BLaER1 (cell line): ENCODE measurements around the gene OSBP.
"Not testable (repeated sequence)": the region's sequence is repeated elsewhere in the genome, so short reads cannot be mapped to it uniquely, and the experiment has no call there.

Experiments
- H3K27ac ChIP-seq: shearing (Covaris generic); formaldehyde crosslinking; 2 replicates; pipeline ENCODE4 v1.8.1; 2022
- H3K27me3 ChIP-seq: shearing (Covaris generic); formaldehyde crosslinking; 2 replicates; pipeline ENCODE4 v1.8.1; 2022
- H3K36me3 ChIP-seq: shearing (Covaris generic); formaldehyde crosslinking; 2 replicates; pipeline ENCODE4 v1.8.1; 2022
- H3K4me1 ChIP-seq: shearing (Covaris generic); formaldehyde crosslinking; 2 replicates; pipeline ENCODE4 v1.8.1; 2022
- H3K4me2 ChIP-seq: shearing (Covaris generic); formaldehyde crosslinking; 2 replicates; pipeline ENCODE4 v1.8.1; 2022
- H3K4me3 ChIP-seq: shearing (Covaris generic); formaldehyde crosslinking; 2 replicates; pipeline ENCODE4 v1.8.1; 2022
- H3K9ac ChIP-seq: shearing (Covaris generic); formaldehyde crosslinking; 2 replicates; pipeline ENCODE4 v1.8.1; 2022
- H3K9me3 ChIP-seq: shearing (Covaris generic); formaldehyde crosslinking; 2 replicates; pipeline ENCODE4 v1.8.1; 2022
- H4K20me1 ChIP-seq: shearing (Covaris generic); formaldehyde crosslinking; 2 replicates; pipeline ENCODE4 v1.8.1; 2022
- Cebpa-rat ChIP-seq: shearing (Covaris generic); IDR thresholded peaks from 2 replicates; pipeline ENCODE4 v1.8.1; 2022

The OSBP gene

DNA sequence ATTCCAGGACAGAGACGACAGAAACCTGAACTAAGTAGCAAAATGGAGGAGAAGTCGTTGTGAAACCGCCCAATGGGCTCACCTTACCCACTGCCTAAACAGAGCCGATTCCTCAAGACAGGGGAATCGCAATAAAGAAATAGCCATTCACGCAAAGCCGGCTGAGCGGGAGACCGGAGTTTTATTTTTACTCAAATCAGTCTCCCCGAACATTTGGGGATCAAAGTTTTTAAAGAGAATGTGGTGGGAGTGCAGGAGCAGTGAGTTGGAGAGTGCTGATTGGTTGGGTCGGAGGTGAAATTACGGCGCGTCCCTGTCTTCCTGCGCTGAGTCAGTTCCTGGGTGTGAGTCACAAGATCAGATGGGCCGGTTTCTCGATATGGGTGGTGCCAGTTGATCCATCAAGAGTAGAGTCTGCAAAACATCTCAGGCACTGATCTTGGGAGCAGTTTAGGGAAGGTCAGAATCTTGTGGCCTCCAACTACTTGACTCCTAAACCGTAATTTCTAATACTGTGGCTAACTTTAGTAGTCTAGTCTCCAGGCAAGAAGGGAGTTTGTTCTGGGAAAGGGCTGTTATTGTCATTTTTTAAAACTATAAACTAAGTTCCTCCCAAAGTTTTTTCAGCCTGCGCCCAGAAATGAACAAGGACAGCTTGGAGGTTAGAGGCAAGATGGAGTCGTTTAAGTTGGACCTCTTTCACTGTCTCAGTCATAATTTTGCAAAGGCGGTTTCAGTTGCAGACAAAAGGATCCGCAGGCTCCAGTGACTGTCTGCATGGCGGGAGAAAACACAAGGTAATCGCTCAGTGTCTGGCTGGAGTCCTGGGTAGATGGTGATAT, 70.2 kb downstream of the OSBP start:
- no peak overlapping the region for H3K4me3 ChIP-seq
- no peaks in the 10 kb centered on the region for H3K27me3 ChIP-seq
- no peak for TF ChIP-seq Cebpa-rat
- no peak overlapping the region for H3K9ac ChIP-seq
- H4K20me1 ChIP-seq, result no peaks in the 10 kb centered on the region
- H3K36me3 ChIP-seq, result no peaks in the 10 kb centered on the region
- H3K4me2 ChIP-seq, result no peak overlapping the region
- H3K27ac ChIP-seq, result no peak overlapping the region
- H3K4me1 ChIP-seq, result peaks cover 12% of the 10 kb centered on the region
- no peaks in the 10 kb centered on the region for H3K9me3 ChIP-seq

- Histone ChIP-seq H3K9me3 (no peaks in the 10 kb centered on the region), H3K36me3 (no peaks in the 10 kb centered on the region), H3K27me3 (no peaks in the 10 kb centered on the region), H3K4me2 (no peak overlapping the region), H3K4me3 (no peak overlapping the region), H3K4me1 (peaks cover 12% of the 10 kb centered on the region), H4K20me1 (no peaks in the 10 kb centered on the region), H3K27ac (no peak overlapping the region), H3K9ac (no peak overlapping the region)
- TF ChIP-seq Cebpa-rat, result no peak
Observed at GRCh38 chr11:59544869-59545178, 70.8 kb downstream of the OSBP start.

- not testable (repeated sequence) for H3K27ac ChIP-seq, H3K27me3 ChIP-seq, H3K36me3 ChIP-seq, H3K9ac ChIP-seq, H3K4me3 ChIP-seq, H3K4me1 ChIP-seq, H3K9me3 ChIP-seq, H3K4me2 ChIP-seq, H4K20me1 ChIP-seq
Observed at GRCh38 chr11:59543713-59544112, 71.9 kb downstream of the OSBP start.

- no peak for TF ChIP-seq Cebpa-rat
- Histone ChIP-seq H3K36me3 (no peaks in the 10 kb centered on the region), H3K4me3 (no peak overlapping the region), H3K9ac (no peak overlapping the region), H3K27ac (no peak overlapping the region), H3K4me2 (no peak overlapping the region), H3K4me1 (peaks cover 6% of the 10 kb centered on the region; the same call in 1 of the 2 replicates), H3K27me3 (no peaks in the 10 kb centered on the region), H4K20me1 (no peaks in the 10 kb centered on the region), H3K9me3 (no peaks in the 10 kb centered on the region)
Observed at GRCh38 chr11:59542142-59542810, 73.3 kb downstream of the OSBP start.

DNA sequence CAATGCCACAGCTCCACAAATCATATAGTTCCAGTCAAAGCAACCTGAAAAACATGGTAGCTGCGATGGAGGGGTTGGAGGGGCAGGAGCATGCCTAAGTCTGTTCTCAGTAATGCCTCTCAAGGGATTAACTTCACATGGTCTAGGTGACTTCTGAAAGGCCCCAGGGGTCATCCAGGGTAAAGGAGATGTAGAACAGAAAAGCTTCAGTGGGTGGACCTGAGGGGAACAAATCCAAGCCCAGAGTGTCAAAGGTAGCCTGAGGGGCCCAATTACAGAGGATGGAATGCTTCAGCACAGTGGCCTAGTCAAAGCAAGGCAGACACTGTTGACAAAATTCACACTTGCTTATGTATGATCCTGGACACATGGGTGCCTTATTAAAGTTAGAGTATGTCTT, 80.9 kb downstream of the OSBP start:
- peaks cover 11% of the 10 kb centered on the region for H3K4me1 ChIP-seq
- no peaks in the 10 kb centered on the region for H3K27me3 ChIP-seq
- H4K20me1 ChIP-seq, result no peaks in the 10 kb centered on the region
- H3K36me3 ChIP-seq, result no peaks in the 10 kb centered on the region
- H3K9me3 ChIP-seq, result no peaks in the 10 kb centered on the region
- TF ChIP-seq Cebpa-rat, result no peak
- no peak overlapping the region for H3K4me2 ChIP-seq
- H3K27ac ChIP-seq, result no peak overlapping the region
- H3K4me3 ChIP-seq, result no peak overlapping the region
- no peak overlapping the region for H3K9ac ChIP-seq

DNA sequence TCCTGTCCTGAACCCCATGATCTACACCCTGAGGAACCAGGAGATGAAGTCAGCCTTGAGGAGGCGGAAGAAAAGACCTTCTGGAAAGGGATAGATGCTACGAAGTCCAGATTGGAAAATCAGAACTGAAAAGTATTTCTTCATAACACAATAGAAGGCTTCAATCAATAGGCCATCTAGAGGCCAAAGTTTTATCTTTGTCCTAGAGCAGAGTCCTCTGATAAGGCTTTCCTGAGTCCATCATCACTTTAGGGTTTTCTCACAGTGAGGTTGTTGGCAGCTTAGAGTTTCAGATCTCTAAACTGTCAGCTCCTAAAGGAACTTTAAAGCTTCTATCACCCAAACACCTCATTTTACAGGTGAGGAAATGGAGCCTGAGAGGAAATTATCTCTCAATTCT, 83.0 kb downstream of the OSBP start:
- TF ChIP-seq Cebpa-rat, result no peak
- no peak overlapping the region for H3K9ac ChIP-seq
- H3K4me2 ChIP-seq, result no peak overlapping the region
- H3K27ac ChIP-seq, result no peak overlapping the region
- H4K20me1 ChIP-seq, result no peaks in the 10 kb centered on the region
- H3K27me3 ChIP-seq, result no peaks in the 10 kb centered on the region
- H3K9me3 ChIP-seq, result no peaks in the 10 kb centered on the region
- peaks cover 6% of the 10 kb centered on the region for H3K4me1 ChIP-seq
- no peak overlapping the region for H3K4me3 ChIP-seq
- H3K36me3 ChIP-seq, result no peaks in the 10 kb centered on the region

DNA sequence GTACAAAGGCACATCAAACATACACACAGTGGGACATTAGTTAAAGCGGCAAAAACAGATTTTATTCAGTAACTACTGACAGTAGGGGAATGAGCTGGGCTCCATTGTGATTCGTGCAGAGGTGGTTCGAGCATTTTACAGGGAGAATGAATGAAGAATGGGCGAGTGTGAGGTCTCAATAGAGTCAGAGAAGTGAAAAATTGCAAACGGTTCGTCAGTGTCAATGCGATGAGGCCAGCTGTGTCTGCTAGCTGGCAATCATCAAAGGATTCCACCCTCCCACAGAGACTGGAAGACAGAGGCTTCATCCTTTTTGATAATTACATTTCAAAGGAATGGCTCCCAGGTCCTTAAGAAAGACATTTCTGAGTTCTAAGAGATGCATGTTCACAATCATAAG, 86.9 kb downstream of the OSBP start:
- Histone ChIP-seq H3K27ac (no peak overlapping the region), H3K4me2 (no peak overlapping the region), H3K9me3 (no peaks in the 10 kb centered on the region)

More for the DNA sequence above, 86.9 kb downstream of the OSBP start:
- Histone ChIP-seq H4K20me1 (no peaks in the 10 kb centered on the region), H3K9ac (no peak overlapping the region), H3K36me3 (no peaks in the 10 kb centered on the region), H3K27me3 (no peaks in the 10 kb centered on the region), H3K4me3 (no peak overlapping the region), H3K4me1 (peaks cover 9% of the 10 kb centered on the region)
- no peak for TF ChIP-seq Cebpa-rat
